NCI-H146 treated with DMSO at 0.1 percent for 48 hours (cell line): ENCODE data around the gene ELOVL5.

Experiments used
- DNase-seq: peaks from one replicate; lab custom pipeline; 2025; ENCODE audit not compliant: unreplicated experiment; lab: John Stamatoyannopoulos, UW

ELOVL5 gene

GRCh38 chr6:53280207-53280606, 68.5 kb downstream of the ELOVL5 start:
- peak; percentile 58 for DNase-seq

GRCh38 chr6:53279293-53279692, 69.5 kb downstream of the ELOVL5 start:
- peak; percentile 6 for DNase-seq

DNA sequence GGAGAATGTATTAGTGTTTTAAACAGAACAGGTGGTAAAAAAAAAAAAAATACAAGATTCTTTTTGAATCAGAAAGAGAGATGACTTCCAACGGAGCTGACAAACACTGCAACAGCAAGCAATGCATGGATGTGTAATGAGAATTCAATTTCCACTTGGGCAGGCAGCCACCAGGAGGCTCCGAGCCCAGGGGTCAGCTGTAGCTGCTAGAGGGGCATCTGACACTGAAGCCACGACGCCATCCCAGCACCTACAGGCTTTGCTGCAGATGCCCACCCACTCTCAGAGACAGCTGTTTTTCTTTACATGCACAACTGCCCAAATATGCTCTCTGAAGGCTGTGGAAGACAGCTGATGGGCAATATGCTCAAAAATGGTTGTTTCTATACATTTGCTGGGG, 75.4 kb downstream of the ELOVL5 start:
- no peak for DNase-seq

DNA sequence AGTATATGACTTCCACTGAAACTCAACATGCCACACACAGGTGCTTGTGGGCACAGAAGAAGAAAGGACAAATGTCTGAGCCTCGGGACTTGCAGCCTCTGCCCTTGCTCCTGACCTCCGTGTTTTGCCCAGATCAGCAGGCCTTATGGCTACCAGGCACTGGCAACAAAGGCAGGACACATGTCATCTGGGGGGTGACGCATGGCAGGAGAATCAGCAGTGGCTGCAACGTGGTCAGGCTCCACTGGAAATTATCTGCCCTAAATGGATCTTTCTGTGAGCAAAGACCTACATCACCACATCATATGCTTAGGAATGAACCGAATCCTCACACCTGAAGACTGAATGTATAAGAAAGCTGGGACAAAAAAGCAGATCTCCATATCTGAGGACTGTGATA, 78.9 kb downstream of the ELOVL5 start:
- DNase-seq = no peak

DNA sequence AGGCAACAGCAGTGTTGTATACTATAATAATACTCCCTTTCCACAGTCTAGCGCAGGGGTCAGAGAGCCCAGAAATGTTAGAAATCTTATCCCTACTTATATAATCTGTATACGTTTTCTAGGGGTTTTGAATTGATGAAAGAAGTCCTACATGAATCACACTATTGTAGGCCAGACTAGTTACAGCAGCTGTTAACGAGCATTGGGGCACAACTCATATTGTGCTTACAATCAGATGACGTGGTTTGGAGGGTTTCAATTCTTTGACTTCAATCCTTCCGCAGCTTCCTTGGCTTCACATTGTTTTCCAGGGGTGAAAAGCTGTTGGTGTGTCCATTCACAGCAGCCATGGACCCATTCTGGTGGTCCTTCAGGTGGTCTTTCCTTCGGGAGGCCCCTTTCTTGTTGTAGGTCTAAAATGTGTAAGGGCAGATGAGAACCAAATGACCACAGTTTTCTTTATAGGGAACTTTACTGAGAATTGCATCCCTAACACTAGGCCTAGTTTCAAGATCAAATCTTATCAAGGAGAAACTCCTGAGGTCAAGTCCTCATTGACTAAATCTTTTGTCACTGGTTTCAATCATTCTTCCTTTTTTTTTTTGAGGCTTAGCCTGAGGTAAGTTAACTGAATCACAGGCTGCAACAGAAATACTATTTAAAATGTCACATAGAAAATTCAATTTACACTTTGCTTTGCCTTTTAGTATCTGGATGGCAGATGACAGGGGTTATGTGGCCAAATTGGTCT, 79.7 kb downstream of the ELOVL5 start:
- no peak for DNase-seq

GRCh38 chr6:53266553-53267090, 82.1 kb downstream of the ELOVL5 start:
- no peak for DNase-seq

- DNase-seq = no peak
Observed at GRCh38 chr6:53264915-53265607, 83.7 kb downstream of the ELOVL5 start.

DNA sequence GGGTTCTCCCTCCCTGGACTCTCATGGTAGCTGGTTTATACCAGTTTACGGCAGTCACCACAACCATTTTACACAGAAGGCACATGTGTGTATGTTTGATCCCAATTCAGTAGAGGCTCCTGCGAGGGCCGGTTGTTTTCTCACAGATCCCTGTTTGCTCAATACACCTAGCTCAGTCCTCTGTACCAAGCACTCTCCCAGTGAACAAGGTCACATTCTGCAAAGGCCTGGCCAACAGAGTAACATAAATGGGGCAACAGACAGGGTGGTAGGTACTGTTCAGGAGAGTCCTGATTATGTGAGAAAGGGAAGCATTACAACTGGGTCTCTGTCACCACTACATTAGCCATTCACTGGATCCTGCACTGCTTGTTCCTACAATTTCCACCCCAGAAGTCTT, 84.4 kb downstream of the ELOVL5 start:
- no peak for DNase-seq

DNA sequence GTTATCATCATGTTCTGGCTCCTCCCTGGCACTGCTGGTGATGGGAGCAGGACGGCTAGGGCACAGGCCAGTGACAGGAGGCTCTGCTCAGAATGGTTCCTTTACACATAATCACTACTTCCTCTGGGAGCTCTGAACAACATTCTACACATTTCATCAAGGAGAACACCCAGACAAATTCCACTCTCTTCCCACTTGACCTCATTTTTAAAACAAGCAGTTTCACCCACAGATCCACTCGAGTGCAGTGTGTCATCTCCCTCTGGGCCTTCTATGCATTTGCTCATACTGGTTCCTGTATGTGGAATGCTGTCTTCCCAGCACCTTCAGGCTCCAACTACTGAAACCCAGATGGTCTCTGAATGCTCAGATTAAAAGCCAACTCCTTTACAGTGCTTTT, 84.8 kb downstream of the ELOVL5 start:
- DNase-seq = no peak

DNA sequence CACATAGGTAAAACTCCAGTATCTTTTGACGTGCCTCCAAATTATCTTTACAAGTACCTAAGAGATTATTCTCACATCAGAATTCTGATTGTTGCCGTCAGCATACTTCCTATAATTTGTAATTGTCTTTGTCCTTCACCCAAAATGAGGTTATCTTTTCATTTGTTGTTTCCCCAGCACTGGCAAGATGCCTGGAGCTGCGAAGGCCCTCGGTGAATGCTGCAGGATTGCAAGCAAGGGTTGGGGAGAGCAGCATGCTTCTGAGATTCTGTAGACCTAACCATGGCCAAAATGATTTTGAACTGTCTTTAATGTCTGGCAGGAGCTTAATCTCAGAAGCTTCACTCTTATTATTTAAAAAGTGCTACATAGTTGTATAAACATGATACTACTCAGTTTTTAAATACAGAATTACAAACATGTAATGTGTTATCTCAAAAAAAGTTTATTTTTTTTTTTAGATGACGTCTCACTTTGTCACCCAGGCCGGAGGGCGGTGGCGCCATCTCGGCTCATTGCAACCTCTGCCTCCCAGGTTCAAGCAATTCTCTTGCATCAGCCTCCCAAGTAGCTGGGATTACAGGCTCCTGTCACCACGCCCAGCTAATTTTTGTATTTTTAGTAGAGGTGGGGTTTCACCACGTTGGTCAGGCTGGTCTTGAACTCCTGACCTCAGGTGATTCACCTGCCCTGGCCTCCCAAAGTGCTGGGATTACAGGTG, 88.7 kb downstream of the ELOVL5 start:
- DNase-seq = no peak

DNA sequence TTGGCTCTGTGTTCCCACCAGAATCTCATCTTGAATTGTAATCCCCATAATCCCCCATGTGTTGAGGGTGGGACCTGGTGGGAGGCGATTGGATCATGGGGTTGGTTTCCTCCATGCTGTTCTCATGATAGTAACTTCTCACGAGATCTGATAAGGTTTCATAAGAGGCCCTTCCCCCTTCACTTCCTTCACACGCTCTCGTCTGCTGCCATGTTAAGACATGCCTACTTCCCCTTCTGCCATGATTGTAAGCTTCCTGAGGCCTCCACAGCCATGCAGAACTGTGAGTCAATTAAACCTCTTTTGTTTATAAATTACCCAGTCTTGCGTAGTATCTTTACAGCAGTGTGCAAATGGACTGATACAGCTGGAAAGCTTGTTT, 90.0 kb downstream of the ELOVL5 start:
- no peak for DNase-seq

GRCh38 chr6:53258076-53258773, 90.5 kb downstream of the ELOVL5 start:
- no peak for DNase-seq

DNA sequence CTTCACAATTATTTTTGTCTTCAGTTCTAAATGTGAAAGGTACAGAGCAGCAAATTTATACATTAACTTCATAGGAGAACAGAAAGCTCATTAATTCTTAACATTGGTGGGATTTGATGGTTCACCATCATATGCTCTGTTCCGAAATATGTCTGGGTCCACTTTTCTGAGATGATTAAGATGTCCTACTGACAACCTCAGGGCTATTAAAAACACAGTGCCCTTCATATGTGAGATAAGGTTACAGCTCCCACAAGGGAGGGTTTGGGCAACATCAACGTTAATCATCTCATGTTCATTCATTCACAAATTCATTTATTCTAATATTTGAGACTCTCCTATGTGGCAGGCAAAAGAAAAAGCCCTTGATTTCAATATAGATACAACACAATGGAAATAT, 91.2 kb downstream of the ELOVL5 start:
- DNase-seq = no peak

- no peak for DNase-seq
Observed at GRCh38 chr6:53257001-53257400, 91.7 kb downstream of the ELOVL5 start.

DNA sequence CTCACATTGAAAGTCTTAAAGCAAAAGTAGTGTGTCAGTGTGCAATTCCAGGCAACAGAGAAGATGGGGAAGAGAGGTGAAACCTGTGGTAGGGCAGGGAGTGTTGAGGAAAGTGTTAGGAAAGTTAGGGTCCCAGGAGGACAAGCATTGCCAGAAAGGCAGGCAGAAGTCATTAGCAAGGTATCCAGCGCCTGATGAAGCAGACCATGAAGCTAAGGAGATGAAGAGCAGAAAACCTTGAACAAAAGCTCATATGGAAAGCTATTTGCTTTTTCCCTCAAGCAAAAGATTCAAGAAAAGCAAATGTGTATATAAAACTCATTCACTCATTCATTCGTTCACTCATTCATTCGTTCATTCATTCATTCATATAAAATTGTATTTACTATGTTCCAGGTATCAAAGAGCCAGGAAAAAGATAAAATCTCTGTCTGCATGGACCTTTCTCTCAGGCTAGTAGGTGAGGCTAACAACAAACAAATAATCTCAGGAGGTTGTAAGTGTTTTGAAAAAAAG, 96.5 kb downstream of the ELOVL5 start:
- no peak for DNase-seq

GRCh38 chr6:53251033-53251672, 97.6 kb downstream of the ELOVL5 start:
- no peak for DNase-seq

- DNase-seq = no peak
Observed at GRCh38 chr6:53250176-53251032, 98.3 kb downstream of the ELOVL5 start.

GRCh38 chr6:53246924-53247323, 101.8 kb downstream of the ELOVL5 start:
- no peak for DNase-seq

- no peak for DNase-seq
Observed at GRCh38 chr6:53244958-53245357, 103.8 kb downstream of the ELOVL5 start.
